H9 (cell line): ENCODE data around the gene NSUN2. TPM values are rescaled to one million over a fixed set of nuclear protein-coding genes. Genes with fewer than 3 reads are reported as not detected.

Experiments
- DNase-seq: peaks from one replicate; pipeline ENCODE4 v3.0.0-alpha.2; 2017
- H2AFZ ChIP-seq: one replicate; pipeline ENCODE4 v1.6.1; 2013; ENCODE audit warnings: mild to moderate bottlenecking, low read length, control low read depth, moderate library complexity
- H2AK5ac ChIP-seq: 2 replicates; pipeline ENCODE4 v1.6.1; 2013; ENCODE audit warnings: low read length, control low read depth, mixed read lengths; ENCODE audit not compliant: insufficient read length
- H2BK120ac ChIP-seq: one replicate; pipeline ENCODE4 v1.6.1; 2013; ENCODE audit warnings: low read depth, mild to moderate bottlenecking, low read length, control low read depth, inconsistent platforms; ENCODE audit not compliant: poor library complexity, severe bottlenecking
- H2BK12ac ChIP-seq: 2 replicates; pipeline ENCODE4 v1.6.1; 2013; ENCODE audit warnings: low read length, control low read depth, mixed read lengths, low read depth; ENCODE audit not compliant: insufficient read length
- H2BK15ac ChIP-seq: 2 replicates; pipeline ENCODE4 v1.6.1; 2013; ENCODE audit warnings: low read depth, low read length, control low read depth
- H2BK20ac ChIP-seq: one replicate; pipeline ENCODE4 v1.6.1; 2013; ENCODE audit warnings: low read depth, mild to moderate bottlenecking, low read length, control low read depth, inconsistent platforms; ENCODE audit not compliant: poor library complexity, severe bottlenecking
- H2BK5ac ChIP-seq: 2 replicates; pipeline ENCODE4 v1.6.1; 2013; ENCODE audit warnings: low read length, control low read depth, mixed read lengths; ENCODE audit not compliant: insufficient read length
- H3K14ac ChIP-seq: 2 replicates; pipeline ENCODE4 v1.6.1; 2013; ENCODE audit warnings: low read length, control low read depth; ENCODE audit not compliant: insufficient read depth
- H3K18ac ChIP-seq: 2 replicates; pipeline ENCODE4 v1.6.1; 2013; ENCODE audit warnings: low read depth, mild to moderate bottlenecking, mixed read lengths, low read length, control low read depth; ENCODE audit not compliant: insufficient read length
- H3K23ac ChIP-seq: 2 replicates; pipeline ENCODE4 v1.6.1; 2013; ENCODE audit warnings: low read length, control low read depth, mixed read lengths, low read depth; ENCODE audit not compliant: insufficient read length
- H3K23me2 ChIP-seq: 2 replicates; pipeline ENCODE4 v1.6.1; 2013; ENCODE audit warnings: low read depth, mild to moderate bottlenecking, mixed read lengths, low read length, control low read depth; ENCODE audit not compliant: insufficient read length, poor library complexity, severe bottlenecking
- H3K27ac ChIP-seq: 2 replicates; pipeline ENCODE4 v1.5.1; 2013; ENCODE audit warnings: low read length, control low read depth, mixed read lengths, low read depth; ENCODE audit not compliant: insufficient read length
- H3K27me3 ChIP-seq: 2 replicates; pipeline ENCODE4 v1.6.1; 2013; ENCODE audit warnings: low read length, control low read depth, inconsistent platforms; ENCODE audit not compliant: insufficient read depth
- H3K4ac ChIP-seq: 2 replicates; pipeline ENCODE4 v1.6.1; 2013; ENCODE audit warnings: low read depth, mild to moderate bottlenecking, control low read depth, inconsistent platforms, low read length, moderate library complexity
- H3K4me1 ChIP-seq: 2 replicates; pipeline ENCODE4 v1.6.1; 2013; ENCODE audit warnings: low read length, control low read depth, inconsistent platforms; ENCODE audit not compliant: insufficient read depth
- H3K4me2 ChIP-seq: 2 replicates; pipeline ENCODE4 v1.6.1; 2013; ENCODE audit warnings: low read length, control low read depth, mixed read lengths; ENCODE audit not compliant: insufficient read length, insufficient read depth
- H3K56ac ChIP-seq: 2 replicates; pipeline ENCODE4 v1.6.1; 2013; ENCODE audit warnings: low read depth, mild to moderate bottlenecking, mixed read lengths, low read length, control low read depth; ENCODE audit not compliant: insufficient read length
- H3K79me1 ChIP-seq: 2 replicates; pipeline ENCODE4 v1.6.1; 2013; ENCODE audit warnings: low read depth, mild to moderate bottlenecking, moderate library complexity, low read length, control low read depth, inconsistent platforms; ENCODE audit not compliant: insufficient read depth, poor library complexity, severe bottlenecking
- H3K79me2 ChIP-seq: 2 replicates; pipeline ENCODE4 v1.6.1; 2013; ENCODE audit warnings: low read length, control low read depth, inconsistent platforms; ENCODE audit not compliant: insufficient read depth
- H3K9ac ChIP-seq: 2 replicates; pipeline ENCODE4 v1.6.1; 2013; ENCODE audit warnings: low read length, control low read depth, mixed read lengths; ENCODE audit not compliant: insufficient read length; ENCODE audit errors: extremely low read depth
- H3K9me3 ChIP-seq: one replicate; pipeline ENCODE4 v1.6.1; 2013; ENCODE audit warnings: low read depth, low read length, inconsistent platforms; ENCODE audit not compliant: control insufficient read depth
- H3T11ph ChIP-seq: one replicate; pipeline ENCODE4 v1.6.1; 2013; ENCODE audit warnings: mild to moderate bottlenecking, low read length, control low read depth, inconsistent platforms
- H4K20me1 ChIP-seq: one replicate; pipeline ENCODE4 v1.6.1; 2013; ENCODE audit not compliant: control insufficient read depth, insufficient read length, insufficient read depth
- H4K5ac ChIP-seq: 2 replicates; pipeline ENCODE4 v1.6.1; 2013; ENCODE audit warnings: low read depth, mild to moderate bottlenecking, mixed read lengths, low read length, control low read depth; ENCODE audit not compliant: insufficient read length
- H4K8ac ChIP-seq: replicated peaks from 2 replicates; pipeline ENCODE4 v1.6.1; 2013; ENCODE audit warnings: low read length, control low read depth, mixed read lengths, low read depth; ENCODE audit not compliant: insufficient read length
- H4K91ac ChIP-seq: 2 replicates; pipeline ENCODE4 v1.6.1; 2013; ENCODE audit warnings: low read depth, mild to moderate bottlenecking, moderate library complexity, mixed read lengths, low read length, control low read depth; ENCODE audit not compliant: insufficient read length
- H3K27ac Mint-ChIP-seq, 3 experiments: 2 replicates in 2 of 3; 3 replicates in 1 of 3; pipeline ENCODE4 v1.8.0; 2020 to 2021; ENCODE audit warnings: mixed read lengths in 3 of 3, mild to moderate bottlenecking in 1 of 3, moderate library complexity in 1 of 3
- H3K27me3 Mint-ChIP-seq: 2 replicates; pipeline ENCODE4 v1.8.0; 2021; ENCODE audit warnings: low read depth, mild to moderate bottlenecking, moderate library complexity, mixed read lengths
- H3K36me3 Mint-ChIP-seq, 3 experiments: 2 replicates in 2 of 3; 3 replicates in 1 of 3; pipeline ENCODE4 v1.8.0; 2020 to 2021; ENCODE audit warnings: low read depth in 3 of 3, mixed read lengths in 3 of 3; ENCODE audit not compliant: insufficient read depth in 1 of 3
- H3K4me1 Mint-ChIP-seq, 2 experiments: 2 replicates each; pipeline ENCODE4 v1.8.0; 2020; ENCODE audit warnings: mixed read lengths in 2 of 2
- H3K4me3 Mint-ChIP-seq, 2 experiments: 2 replicates in 1 of 2; 3 replicates in 1 of 2; pipeline ENCODE4 v1.8.0; 2020 to 2021; ENCODE audit warnings: mild to moderate bottlenecking in 2 of 2, mixed read lengths in 2 of 2, moderate library complexity in 1 of 2
- H3K9me3 Mint-ChIP-seq, 2 experiments: 2 replicates in 1 of 2; 3 replicates in 1 of 2; pipeline ENCODE4 v1.8.0; 2020; ENCODE audit warnings: mild to moderate bottlenecking in 2 of 2, mixed read lengths in 2 of 2, moderate library complexity in 1 of 2
- CTCF ChIP-seq: fragments of 200-600 bp; sonication (generic); conservative IDR thresholded peaks from 3 replicates; pipeline ENCODE4 v1.8.0; 2021; ENCODE audit warnings: antibody characterized with exemption, mild to moderate bottlenecking
- WGBS: extraction: QIAGEN DNeasy Blood & Tissue Kit; methylation state at CpG from one replicate; pipeline ENCODE4 v1.1.7; 2013; ENCODE audit warnings: missing lambda C conversion rate, low lambda C conversion rate, mixed read lengths; ENCODE audit not compliant: insufficient read length; ENCODE audit errors: extremely low coverage; 5-methylcytosine and 5-hydroxymethylcytosine counted together
- total RNA-seq: library from RNA; stranded (reverse); gene quantifications from 2 replicates; pipeline ENCODE4 v1.2.1, GENCODE V29; 2021

The NSUN2 gene
- total RNA-seq, 1 experiment from 2014 or later, result 115 TPM

GRCh38 chr5:6584727-6585126 lies 48.1 kb downstream of the NSUN2 start:
- Histone ChIP-seq H3K27me3 (peaks cover 5% of the 10 kb centered on the region; the same call in 1 of the 2 replicates), H4K91ac (no peak overlapping the region), H3K14ac (no peak overlapping the region; the same call in 1 of the 2 replicates), H3T11ph (no peak overlapping the region), H3K4ac (no peak overlapping the region), H4K8ac (no peak overlapping the region), H2AFZ (no peak overlapping the region), H2BK20ac (no peak overlapping the region), H2BK15ac (no peak overlapping the region), H3K9me3 (no peaks in the 10 kb centered on the region), H2AK5ac (no peak overlapping the region), H3K9ac (no peak overlapping the region), H3K4me1 (peaks cover 4% of the 10 kb centered on the region; the same call in 1 of the 2 replicates), H4K5ac (no peak overlapping the region), H2BK12ac (no peak overlapping the region), H3K79me1 (no peaks in the 10 kb centered on the region), H3K56ac (no peak overlapping the region), H2BK5ac (no peak overlapping the region), H3K27ac (no peak overlapping the region), H3K4me2 (no peak overlapping the region), H3K23ac (peak overlapping the region; percentile 26), H3K79me2 (no peaks in the 10 kb centered on the region), H2BK120ac (no peak overlapping the region), H4K20me1 (no peaks in the 10 kb centered on the region), H3K18ac (no peak overlapping the region), H3K23me2 (peaks cover 5% of the 10 kb centered on the region)
- Mint-ChIP-seq H3K4me3 (peak overlapping the region in 1 of 2 experiments; percentile 57; a peak in 1 of 5 replicates), H3K27me3 (peaks cover 70% of the 10 kb centered on the region), H3K27ac (no peak overlapping the region), H3K4me1 (peaks cover 9 to 11% of the 10 kb centered on the region in 2 experiments), H3K36me3 (no peaks in the 10 kb centered on the region), H3K9me3 (no peaks in the 10 kb centered on the region)
- no peak for DNase-seq
- TF ChIP-seq CTCF, result no peak
- whole genome bisulfite sequencing, result no CpG with 5 or more reads among the region's 8 CpGs
